Measurements from ENCODE around the gene UBASH3A.

- no peak for TF ChIP-seq CTCF (IDR thresholded peaks at IDR 0.05)
- TF ChIP-seq POLR2A (IDR thresholded peaks at IDR 0.05): no peak
These were observed 87.6 kb downstream of the UBASH3A start for GRCh38 chr21:42491328-42491727.
